Dedifferentiated amniotic fluid mesenchymal stem cell (primary cell): ENCODE measurements around the gene CACUL1.

Experiments
- DNase-seq: peaks from one replicate; pipeline ENCODE4 v3.0.0-alpha.2; 2016; ENCODE audit errors: extremely low spot score

Gene CACUL1

DNA sequence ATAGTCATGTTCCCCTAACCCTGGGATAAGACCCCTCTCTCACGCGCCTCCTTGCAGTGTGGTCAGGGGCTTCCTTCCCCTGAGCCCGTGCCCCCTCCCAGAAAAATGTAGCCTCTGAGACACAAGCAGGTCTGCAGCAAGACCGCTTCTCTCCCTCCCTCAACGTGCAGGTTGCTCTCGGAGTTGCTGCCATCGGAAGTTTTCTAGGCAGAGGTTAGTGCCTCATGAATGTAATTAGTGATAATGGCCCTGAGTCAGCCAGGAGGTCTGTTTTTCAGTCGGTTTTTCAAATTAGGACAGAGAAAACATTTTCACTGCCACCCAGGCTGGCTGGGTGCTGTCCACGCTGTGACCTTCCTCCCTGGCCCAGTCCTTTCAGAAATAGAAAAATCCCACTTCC lies 116.1 kb downstream of the CACUL1 start:
- DNase-seq, result no peak

DNA sequence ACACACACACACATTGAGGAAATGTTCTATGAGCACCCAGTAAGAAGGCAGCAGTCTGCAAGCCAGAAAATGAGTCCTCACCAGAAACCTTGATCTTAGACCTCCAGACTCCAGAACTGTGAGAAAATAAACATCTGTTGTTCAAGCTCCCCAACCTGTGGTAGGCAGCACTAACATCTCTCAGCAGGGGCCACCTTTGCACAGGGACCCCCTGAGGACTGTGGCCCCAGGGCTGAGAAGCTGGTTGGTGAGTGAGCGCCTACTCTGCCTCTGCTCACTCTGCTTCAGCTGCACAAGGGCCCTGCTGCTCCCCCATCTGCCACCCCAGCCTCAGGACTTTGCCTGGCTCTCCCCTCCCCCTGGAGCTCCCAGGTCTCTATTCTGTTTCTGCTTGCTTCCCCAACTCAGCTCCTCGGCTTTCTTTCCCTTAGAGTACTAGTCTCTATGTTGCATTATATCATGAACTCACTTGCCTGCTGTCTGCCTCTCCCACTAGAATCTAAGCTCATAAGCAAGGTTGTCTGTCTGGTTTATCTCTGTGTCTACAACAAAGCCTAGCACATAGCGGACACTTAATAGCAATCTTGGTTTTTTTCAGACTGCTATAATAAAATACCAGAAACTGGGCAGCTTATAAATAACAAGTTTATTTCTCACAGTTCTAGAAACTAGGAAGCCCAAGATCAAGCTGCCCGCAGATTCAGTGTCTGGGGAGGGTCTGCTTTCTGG lies 118.9 kb downstream of the CACUL1 start:
- DNase-seq, result no peak

DNA sequence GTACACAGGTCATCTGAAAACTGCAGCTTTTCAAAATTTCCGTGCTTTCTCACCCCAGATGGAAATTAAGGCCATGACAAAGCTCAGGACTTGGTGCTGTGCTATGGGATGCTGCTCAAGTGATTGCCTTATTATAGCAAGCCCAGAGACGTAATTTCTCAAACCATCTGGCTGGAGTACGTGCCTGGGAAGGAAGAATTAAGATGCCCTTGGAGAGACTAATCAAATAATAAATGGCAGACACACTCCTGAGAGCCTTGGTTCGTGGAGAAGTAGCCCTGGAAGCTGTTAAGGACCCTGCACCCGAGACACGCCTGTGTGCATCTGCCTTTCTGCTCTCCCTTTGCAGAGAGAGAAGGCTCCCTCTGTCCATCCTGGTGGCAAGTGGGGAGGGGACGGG lies 121.0 kb downstream of the CACUL1 start:
- DNase-seq, result no peak

DNA sequence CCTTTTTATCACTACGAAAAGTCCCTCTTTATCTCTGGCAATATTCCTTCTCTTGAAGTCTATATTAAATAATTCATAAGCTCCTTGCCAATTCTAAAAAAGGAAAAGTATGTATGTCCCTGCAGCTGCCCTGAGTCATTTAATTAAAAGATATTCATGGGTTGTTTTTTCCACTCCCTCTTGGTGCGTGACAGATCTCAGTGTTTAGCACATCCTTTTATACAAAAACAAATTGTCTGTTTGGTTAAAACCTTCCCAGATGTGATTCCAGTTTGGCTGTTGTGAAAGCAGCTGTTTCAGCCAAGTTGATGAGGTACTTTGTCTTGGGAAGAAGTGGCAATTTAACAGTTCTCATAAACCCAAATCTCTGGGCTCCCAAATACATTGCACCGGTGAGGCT lies 125.6 kb downstream of the CACUL1 start:
- peak; percentile 55 for DNase-seq

DNA sequence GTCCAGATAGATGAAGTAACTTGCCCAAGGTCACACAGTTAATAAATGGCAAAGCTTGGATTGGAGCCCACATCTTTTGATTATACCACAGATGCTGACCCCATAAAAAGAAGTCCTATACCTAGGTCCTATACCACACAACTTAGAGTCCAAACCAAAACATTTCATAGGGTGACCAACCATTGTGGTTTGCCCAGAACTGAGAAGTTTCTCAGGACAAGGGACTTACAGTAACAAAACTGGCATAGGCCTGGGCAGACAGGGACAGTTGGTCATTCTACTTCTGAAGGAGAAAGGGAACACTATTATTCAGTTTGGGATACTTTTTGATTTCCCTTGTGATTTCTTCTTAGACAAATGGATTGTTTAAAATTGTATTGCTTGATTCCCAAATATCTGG lies 126.4 kb downstream of the CACUL1 start:
- DNase-seq, result no peak

DNA sequence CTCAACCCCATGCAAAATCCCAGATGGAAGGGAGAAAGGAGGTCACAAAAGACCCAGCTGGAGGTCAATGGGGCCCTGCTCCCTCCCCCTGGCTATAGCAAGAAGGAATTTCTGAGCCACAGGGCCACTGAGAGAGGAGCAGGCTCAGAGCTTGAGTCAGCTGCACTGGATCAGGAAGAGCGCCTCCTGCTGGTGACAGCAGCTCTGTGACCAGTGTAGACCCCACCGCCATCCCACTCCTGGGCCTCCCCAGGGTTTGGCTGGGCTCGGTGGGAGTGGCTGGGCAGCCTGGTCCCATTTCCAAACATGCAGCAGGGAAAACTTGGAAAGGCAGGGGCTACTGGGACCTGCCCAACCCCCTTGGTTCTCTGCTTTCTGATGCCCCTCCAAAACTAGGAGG lies 127.8 kb downstream of the CACUL1 start:
- no peak for DNase-seq
